Measurements from ENCODE around the gene CALN1.
"Not testable (repeated sequence)": the region's sequence is repeated elsewhere in the genome, so short reads cannot be mapped to it uniquely, and the experiment has no call there.

The CALN1 gene

DNA sequence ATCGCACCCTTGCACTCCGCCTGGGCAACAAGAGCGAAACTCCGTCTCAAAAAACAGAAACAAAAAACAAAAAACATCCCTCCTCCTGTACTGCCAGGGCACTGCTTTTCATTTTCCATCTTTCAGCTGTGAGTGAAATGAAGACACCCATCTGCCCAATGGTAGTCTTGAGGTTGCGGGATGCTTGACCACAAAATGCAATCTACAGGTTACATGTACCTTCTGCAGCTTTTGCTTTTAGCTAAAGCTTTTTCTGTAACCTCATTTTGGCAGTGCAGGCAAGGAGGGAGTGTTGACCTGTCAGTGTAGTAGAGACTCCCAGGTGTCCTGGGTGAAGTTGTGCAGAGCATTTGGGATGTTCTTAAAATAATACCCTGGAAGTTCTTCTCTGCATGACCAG lies 476.5 kb downstream of the CALN1 start:
- DNase-seq: peak; percentile 70
- Histone ChIP-seq H3K9ac (ENCODE audit: low read length) (no peak overlapping the region), H3K27me3 (replicated peaks; ENCODE audit: insufficient read depth, low read length) (no peaks in the 10 kb centered on the region), H3K4me3 (ENCODE audit: low read length) (no peak overlapping the region), H3F3A (ENCODE audit: insufficient read depth, low read length) (no peaks in the 10 kb centered on the region), H3K79me2 (ENCODE audit: low read length) (no peaks in the 10 kb centered on the region), H3K4me1 (ENCODE audit: low read length) (no peaks in the 10 kb centered on the region), H3K36me3 (replicated peaks; ENCODE audit: insufficient read depth, low read length) (no peaks in the 10 kb centered on the region), H3K9me2 (replicated peaks; ENCODE audit: insufficient read depth, low read length) (no peaks in the 10 kb centered on the region), H4K20me1 (ENCODE audit: insufficient read depth, low read length) (no peaks in the 10 kb centered on the region), H2AFZ (ENCODE audit: low read length) (no peak overlapping the region), H3K4me2 (ENCODE audit: low read depth, low read length) (no peak overlapping the region), H3K9me3 (replicated peaks; ENCODE audit: insufficient read depth, low read length) (no peaks in the 10 kb centered on the region), H3K27ac (ENCODE audit: low read length) (peak overlapping the region; percentile 40; the same call in 1 of the 2 replicates)
- TF ChIP-seq EZH2 (optimal IDR thresholded peaks at IDR 0.05; ENCODE audit: low read depth, low read length) (no peak), EZH2phosphoT487 (IDR thresholded peaks at IDR 0.05; ENCODE audit: low read length) (no peak)
- TF ChIP-seq, protein P1, sequence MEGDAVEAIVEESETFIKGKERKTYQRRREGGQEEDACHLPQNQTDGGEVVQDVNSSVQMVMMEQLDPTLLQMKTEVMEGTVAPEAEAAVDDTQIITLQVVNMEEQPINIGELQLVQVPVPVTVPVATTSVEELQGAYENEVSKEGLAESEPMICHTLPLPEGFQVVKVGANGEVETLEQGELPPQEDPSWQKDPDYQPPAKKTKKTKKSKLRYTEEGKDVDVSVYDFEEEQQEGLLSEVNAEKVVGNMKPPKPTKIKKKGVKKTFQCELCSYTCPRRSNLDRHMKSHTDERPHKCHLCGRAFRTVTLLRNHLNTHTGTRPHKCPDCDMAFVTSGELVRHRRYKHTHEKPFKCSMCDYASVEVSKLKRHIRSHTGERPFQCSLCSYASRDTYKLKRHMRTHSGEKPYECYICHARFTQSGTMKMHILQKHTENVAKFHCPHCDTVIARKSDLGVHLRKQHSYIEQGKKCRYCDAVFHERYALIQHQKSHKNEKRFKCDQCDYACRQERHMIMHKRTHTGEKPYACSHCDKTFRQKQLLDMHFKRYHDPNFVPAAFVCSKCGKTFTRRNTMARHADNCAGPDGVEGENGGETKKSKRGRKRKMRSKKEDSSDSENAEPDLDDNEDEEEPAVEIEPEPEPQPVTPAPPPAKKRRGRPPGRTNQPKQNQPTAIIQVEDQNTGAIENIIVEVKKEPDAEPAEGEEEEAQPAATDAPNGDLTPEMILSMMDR (IDR thresholded peaks at IDR 0.05; ENCODE audit: low read length): no peak

DNA sequence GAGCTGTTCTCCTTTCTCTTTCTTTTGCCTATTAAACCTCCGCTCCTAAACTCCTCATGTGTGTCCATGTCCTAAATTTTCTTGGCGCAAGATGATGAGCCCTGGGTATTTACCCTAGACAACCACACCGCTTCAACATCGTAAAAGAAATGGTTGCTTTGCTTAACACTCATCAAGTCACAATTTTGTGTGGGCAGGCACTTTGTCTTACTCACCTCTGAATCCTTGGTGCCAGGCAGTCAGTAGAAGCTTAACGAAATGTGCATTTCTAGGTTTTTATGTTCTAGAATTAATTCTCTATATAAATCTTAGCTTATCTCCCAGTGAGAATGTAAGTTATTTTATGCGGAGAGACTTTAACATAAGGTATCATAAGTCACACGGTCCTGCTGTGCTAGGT lies 478.7 kb downstream of the CALN1 start:
- no peak for DNase-seq
- H2AFZ ChIP-seq (ENCODE audit: low read length): no peak overlapping the region

DNA sequence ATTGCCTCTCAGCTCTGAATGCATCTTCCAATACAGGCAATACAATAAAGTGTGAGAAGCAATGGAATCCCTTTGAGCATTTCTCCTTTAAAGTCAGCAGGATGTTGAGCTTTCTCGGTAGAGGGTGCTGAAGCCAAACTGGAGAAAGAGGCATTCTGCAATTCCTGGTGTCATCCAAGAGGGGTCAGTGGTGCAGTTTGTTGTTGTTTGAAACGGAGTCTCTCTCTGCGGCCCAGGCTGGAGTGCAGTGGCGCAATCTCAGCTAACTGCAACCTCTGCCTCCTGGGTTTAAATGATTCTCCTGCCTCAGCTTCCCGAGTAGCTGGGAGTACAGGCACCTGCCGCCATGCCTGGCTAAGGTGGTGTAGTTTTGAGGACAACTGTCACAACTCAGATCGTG lies 486.5 kb downstream of the CALN1 start:
- H3K79me2 ChIP-seq (ENCODE audit: low read length): no peaks in the 10 kb centered on the region
- DNase-seq: peak; percentile 24
- H3K9me2 ChIP-seq (replicated peaks; ENCODE audit: insufficient read depth, low read length): no peaks in the 10 kb centered on the region
- H3K27me3 ChIP-seq (replicated peaks; ENCODE audit: insufficient read depth, low read length): no peaks in the 10 kb centered on the region
- 0 out of 2 replicates have a peak, but pooled peaks cover 3% of the 10 kb centered on the region for H3K9me3 ChIP-seq (replicated peaks; ENCODE audit: insufficient read depth, low read length)
- H2AFZ ChIP-seq (ENCODE audit: low read length): no peak overlapping the region
- H4K20me1 ChIP-seq (ENCODE audit: insufficient read depth, low read length): no peaks in the 10 kb centered on the region
- no peaks in the 10 kb centered on the region for H3F3A ChIP-seq (ENCODE audit: insufficient read depth, low read length)
- no peak overlapping the region for H3K27ac ChIP-seq (ENCODE audit: low read length)
- no peaks in the 10 kb centered on the region for H3K4me1 ChIP-seq (ENCODE audit: low read length)
- TF ChIP-seq EZH2 (optimal IDR thresholded peaks at IDR 0.05; ENCODE audit: low read depth, low read length): no peak
- TF ChIP-seq, protein P1 (IDR thresholded peaks at IDR 0.05; ENCODE audit: low read length): peak; percentile 22; the same call in 1 of the 2 replicates
- no peak overlapping the region for H3K9ac ChIP-seq (ENCODE audit: low read length)
- H3K36me3 ChIP-seq (replicated peaks; ENCODE audit: insufficient read depth, low read length): no peaks in the 10 kb centered on the region
- no peak overlapping the region for H3K4me2 ChIP-seq (ENCODE audit: low read depth, low read length)
- H3K4me3 ChIP-seq (ENCODE audit: low read length): no peak overlapping the region

More for the DNA sequence above, 478.7 kb downstream of the CALN1 start:
- Histone ChIP-seq H3K36me3 (replicated peaks; ENCODE audit: insufficient read depth, low read length) (no peaks in the 10 kb centered on the region), H3K9ac (ENCODE audit: low read length) (no peak overlapping the region), H3K27ac (ENCODE audit: low read length) (no peak overlapping the region), H3K9me2 (replicated peaks; ENCODE audit: insufficient read depth, low read length) (no peaks in the 10 kb centered on the region), H4K20me1 (ENCODE audit: insufficient read depth, low read length) (no peaks in the 10 kb centered on the region), H3F3A (ENCODE audit: insufficient read depth, low read length) (no peaks in the 10 kb centered on the region), H3K79me2 (ENCODE audit: low read length) (no peaks in the 10 kb centered on the region), H3K4me3 (ENCODE audit: low read length) (no peak overlapping the region), H3K9me3 (replicated peaks; ENCODE audit: insufficient read depth, low read length) (no peaks in the 10 kb centered on the region), H3K27me3 (replicated peaks; ENCODE audit: insufficient read depth, low read length) (no peaks in the 10 kb centered on the region), H3K4me1 (ENCODE audit: low read length) (no peaks in the 10 kb centered on the region), H3K4me2 (ENCODE audit: low read depth, low read length) (no peak overlapping the region)
- TF ChIP-seq EZH2phosphoT487 (IDR thresholded peaks at IDR 0.05; ENCODE audit: low read length) (no peak), EZH2 (optimal IDR thresholded peaks at IDR 0.05; ENCODE audit: low read depth, low read length) (no peak)
- TF ChIP-seq, protein P1 (IDR thresholded peaks at IDR 0.05; ENCODE audit: low read length): no peak

DNA sequence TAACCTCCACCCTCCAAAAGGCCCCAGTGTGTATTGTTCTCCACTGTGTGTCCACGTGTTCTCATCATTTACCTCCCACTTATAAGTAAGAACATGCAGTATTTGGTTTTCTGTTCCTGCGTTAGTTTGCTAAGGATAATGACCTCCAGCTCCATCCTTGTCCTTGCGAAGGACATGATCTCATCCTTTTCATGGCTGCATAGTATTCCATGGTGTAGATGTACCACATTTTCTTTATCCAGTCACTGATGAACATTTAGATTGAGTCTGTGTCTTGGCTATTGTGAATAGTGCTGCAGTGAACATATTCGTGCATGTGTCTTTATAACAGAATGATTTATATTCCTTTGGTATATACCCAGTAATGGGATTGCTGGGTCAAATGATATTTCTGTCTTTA lies 497.9 kb downstream of the CALN1 start:
- H3K4me3 ChIP-seq (ENCODE audit: low read length); H3F3A ChIP-seq (ENCODE audit: insufficient read depth, low read length); H3K27ac ChIP-seq (ENCODE audit: low read length); H3K36me3 ChIP-seq (replicated peaks; ENCODE audit: insufficient read depth, low read length); H3K27me3 ChIP-seq (replicated peaks; ENCODE audit: insufficient read depth, low read length); H3K9me3 ChIP-seq (replicated peaks; ENCODE audit: insufficient read depth, low read length); H3K4me1 ChIP-seq (ENCODE audit: low read length); H4K20me1 ChIP-seq (ENCODE audit: insufficient read depth, low read length); H3K4me2 ChIP-seq (ENCODE audit: low read depth, low read length); DNase-seq; H3K9ac ChIP-seq (ENCODE audit: low read length); H3K9me2 ChIP-seq (replicated peaks; ENCODE audit: insufficient read depth, low read length); H3K79me2 ChIP-seq (ENCODE audit: low read length); H2AFZ ChIP-seq (ENCODE audit: low read length): not testable (repeated sequence)
